Upper lobe of left lung (tissue), 6 donors: ENCODE results near the gene PGGT1B. TPM values are rescaled to one million over a fixed set of nuclear protein-coding genes. Genes with fewer than 3 reads are reported as not detected.

ENCODE experiments used
- ATAC-seq, 2 donors: fragments of 200-7000 bp; cut with Tn5 transposase; one replicate each; pipeline ENCODE4 v1.9.1; 2022; ENCODE audit warnings: mild to moderate bottlenecking in 2 of 2, moderate library complexity in 2 of 2; ENCODE audit not compliant: low FRiP score in 2 of 2
- DNase-seq, 2 donors: peaks; one replicate each; pipeline ENCODE4 v3.0.0-alpha.2; 2019 to 2020
- H3K27ac ChIP-seq, 4 donors: fragments of 200-600 bp; sonication (generic); one replicate each; pipeline ENCODE4 v1.5.1; 2016 to 2019
- H3K27me3 ChIP-seq, 4 donors: fragments of 200-600 bp; sonication (generic); one replicate each; pipeline ENCODE4 v1.5.1; 2017 to 2019
- H3K36me3 ChIP-seq, 4 donors: fragments of 200-600 bp; sonication (generic); one replicate each; pipeline ENCODE4 v1.5.1; 2016 to 2019
- H3K4me1 ChIP-seq, 4 donors: fragments of 200-600 bp; sonication (generic); one replicate each; pipeline ENCODE4 v1.5.1; 2018 to 2019
- H3K4me3 ChIP-seq, 4 donors: fragments of 200-600 bp; sonication (generic); one replicate each; pipeline ENCODE4 v1.5.1; 2017 to 2019; ENCODE audit warnings: mild to moderate bottlenecking in 2 of 4, moderate library complexity in 1 of 4
- H3K9me3 ChIP-seq, 4 donors: fragments of 200-600 bp; sonication (generic); one replicate each; pipeline ENCODE4 v1.5.1; 2018 to 2019
- EP300 ChIP-seq, 4 donors: sonication (generic); formaldehyde crosslinking; IDR thresholded peaks; one replicate each; pipeline ENCODE4 v1.5.1; 2017; ENCODE audit warnings: antibody characterized with exemption in 4 of 4, control low read depth in 2 of 4
- POLR2A ChIP-seq, 4 donors: fragments of 450-650 bp; IDR thresholded peaks; one replicate each; pipeline ENCODE4 v1.5.1; 2016 to 2017; ENCODE audit warnings: antibody characterized with exemption in 4 of 4, mild to moderate bottlenecking in 2 of 4
- POLR2AphosphoS5 ChIP-seq, 2 donors: sonication (generic); formaldehyde crosslinking; IDR thresholded peaks; one replicate each; pipeline ENCODE4 v1.5.1; 2017; ENCODE audit warnings: antibody characterized with exemption in 2 of 2
- WGBS, 2 donors: methylation state at CpG; one replicate each; pipeline ENCODE4 v1.1.5; 2017 to 2018; 5-methylcytosine and 5-hydroxymethylcytosine counted together
- total RNA-seq, 6 donors: library from RNA; depleted of rRNA in 4 of 6; stranded (reverse); fragments of >200 nt in 4 of 6; gene quantifications; one replicate each; pipeline versions ENCODE4 v1.1.0 to v1.2.1, GENCODE V29; 2016 to 2021
- TF ChIP-seq, protein P1 (sequence below), 6 experiments: fragments of 450-650 bp in 4 of 6; fragments of 200-600 bp in 2 of 6; sonication (generic) in 2 of 6; IDR thresholded peaks; one replicate each; pipeline ENCODE4 v1.5.1; 2016 to 2019; ENCODE audit warnings: antibody characterized with exemption in 6 of 6
- donor health status: DM: no; HTN: no; CAD: no; lungs with moderate emphysema.
- donor health status: DM: no; HTN: yes; CAD: no; lungs with severe emphysema.

The PGGT1B gene
- total RNA-seq, 6 donors from 2014 or later: 3.9 to 48.2 (median 22.5) TPM

- Histone ChIP-seq H3K27me3 (no peaks in the 10 kb centered on the region), H3K4me1 (no peaks in the 10 kb centered on the region), H3K4me3 (no peak overlapping the region), H3K9me3 (no peaks in the 10 kb centered on the region), H3K27ac (no peak overlapping the region), H3K36me3 (peaks cover 0 to 10% (median 4%) of the 10 kb centered on the region in 4 donors)
- ATAC-seq (no peak), DNase-seq (peak in 1 of 2 donors; percentile 28)
- TF ChIP-seq POLR2A (IDR thresholded peaks at IDR 0.05) (no peak), EP300 (IDR thresholded peaks at IDR 0.05) (no peak), POLR2AphosphoS5 (IDR thresholded peaks at IDR 0.05) (no peak)
- TF ChIP-seq, protein P1, sequence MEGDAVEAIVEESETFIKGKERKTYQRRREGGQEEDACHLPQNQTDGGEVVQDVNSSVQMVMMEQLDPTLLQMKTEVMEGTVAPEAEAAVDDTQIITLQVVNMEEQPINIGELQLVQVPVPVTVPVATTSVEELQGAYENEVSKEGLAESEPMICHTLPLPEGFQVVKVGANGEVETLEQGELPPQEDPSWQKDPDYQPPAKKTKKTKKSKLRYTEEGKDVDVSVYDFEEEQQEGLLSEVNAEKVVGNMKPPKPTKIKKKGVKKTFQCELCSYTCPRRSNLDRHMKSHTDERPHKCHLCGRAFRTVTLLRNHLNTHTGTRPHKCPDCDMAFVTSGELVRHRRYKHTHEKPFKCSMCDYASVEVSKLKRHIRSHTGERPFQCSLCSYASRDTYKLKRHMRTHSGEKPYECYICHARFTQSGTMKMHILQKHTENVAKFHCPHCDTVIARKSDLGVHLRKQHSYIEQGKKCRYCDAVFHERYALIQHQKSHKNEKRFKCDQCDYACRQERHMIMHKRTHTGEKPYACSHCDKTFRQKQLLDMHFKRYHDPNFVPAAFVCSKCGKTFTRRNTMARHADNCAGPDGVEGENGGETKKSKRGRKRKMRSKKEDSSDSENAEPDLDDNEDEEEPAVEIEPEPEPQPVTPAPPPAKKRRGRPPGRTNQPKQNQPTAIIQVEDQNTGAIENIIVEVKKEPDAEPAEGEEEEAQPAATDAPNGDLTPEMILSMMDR (IDR thresholded peaks at IDR 0.05): no peak
- 59 to 73% methylated on average over 3 of the region's 3 CpGs for WGBS, 2 donors
These were observed 11.9 kb upstream of the PGGT1B start for GRCh38 chr5:115274584-115274983.

GRCh38 chr5:115272297-115272958 is 9.8 kb upstream of the PGGT1B start:
- TF ChIP-seq, protein P1 (IDR thresholded peaks at IDR 0.05): no peak
- TF ChIP-seq POLR2AphosphoS5 (IDR thresholded peaks at IDR 0.05) (no peak), EP300 (IDR thresholded peaks at IDR 0.05) (no peak), POLR2A (IDR thresholded peaks at IDR 0.05) (no peak)
- H3K4me3 ChIP-seq: no peak overlapping the region
- H3K36me3 ChIP-seq: peaks cover 0 to 10% (median 4%) of the 10 kb centered on the region in 4 donors
- peak overlapping the region in 1 of 4 donors; percentile 30 for H3K27ac ChIP-seq
- DNase-seq (no peak), ATAC-seq (no peak)
- no peaks in the 10 kb centered on the region for H3K27me3 ChIP-seq
- H3K9me3 ChIP-seq: no peaks in the 10 kb centered on the region
- 66 to 98% methylated on average over 3 of the region's 3 CpGs for WGBS, 2 donors
- no peaks in the 10 kb centered on the region for H3K4me1 ChIP-seq

DNA sequence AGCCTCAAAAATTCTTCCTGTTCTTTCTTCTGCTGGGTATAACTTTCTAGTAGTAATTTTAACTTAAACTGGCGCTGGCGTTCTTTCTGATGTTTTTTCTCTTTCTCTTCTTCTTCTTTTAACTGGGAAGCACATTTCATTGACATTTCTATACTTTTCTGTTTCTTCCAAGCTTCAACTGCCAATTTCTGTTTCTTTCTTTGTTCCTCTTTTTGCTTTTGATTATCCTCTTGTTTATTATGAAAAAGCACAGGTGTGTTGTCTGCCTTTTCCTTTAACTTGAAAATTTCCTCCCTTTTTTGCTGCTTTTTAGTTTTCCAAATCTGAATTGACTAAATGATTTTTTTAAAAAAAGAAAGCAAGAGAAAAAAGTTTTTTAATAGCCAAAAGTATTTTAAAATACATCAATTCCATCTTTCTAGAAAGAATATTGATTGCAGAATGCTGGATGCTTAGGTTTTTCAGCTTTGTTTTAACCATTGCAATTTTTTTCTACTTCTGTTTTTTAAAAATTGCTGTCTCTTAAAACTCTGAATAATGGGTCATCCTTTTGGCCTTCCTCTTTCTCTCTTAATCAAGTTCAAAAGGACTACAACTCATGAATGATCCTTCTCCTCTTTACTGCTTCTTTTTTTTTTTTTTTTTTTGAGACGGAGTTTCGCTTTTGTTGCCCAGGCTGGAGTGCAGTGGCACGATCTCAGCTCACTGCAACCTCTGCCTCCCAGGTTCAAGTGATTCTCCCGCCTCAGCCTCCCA is 8.8 kb upstream of the PGGT1B start:
- no peaks in the 10 kb centered on the region for H3K4me1 ChIP-seq
- ATAC-seq: peak in 1 of 2 donors; percentile 47
- TF ChIP-seq, protein P1 (IDR thresholded peaks at IDR 0.05): no peak
- TF ChIP-seq EP300 (IDR thresholded peaks at IDR 0.05) (no peak), POLR2AphosphoS5 (IDR thresholded peaks at IDR 0.05) (no peak)
- H3K27ac ChIP-seq: peak overlapping the region in 1 of 4 donors; percentile 30
- H3K27me3 ChIP-seq: no peaks in the 10 kb centered on the region
- WGBS, 2 donors: 82 to 89% methylated on average over 6 of the region's 6 CpGs
- H3K9me3 ChIP-seq: no peaks in the 10 kb centered on the region
- H3K36me3 ChIP-seq: peaks cover 0 to 14% (median 4%) of the 10 kb centered on the region in 4 donors
- H3K4me3 ChIP-seq: no peak overlapping the region
- no peak for DNase-seq

DNA sequence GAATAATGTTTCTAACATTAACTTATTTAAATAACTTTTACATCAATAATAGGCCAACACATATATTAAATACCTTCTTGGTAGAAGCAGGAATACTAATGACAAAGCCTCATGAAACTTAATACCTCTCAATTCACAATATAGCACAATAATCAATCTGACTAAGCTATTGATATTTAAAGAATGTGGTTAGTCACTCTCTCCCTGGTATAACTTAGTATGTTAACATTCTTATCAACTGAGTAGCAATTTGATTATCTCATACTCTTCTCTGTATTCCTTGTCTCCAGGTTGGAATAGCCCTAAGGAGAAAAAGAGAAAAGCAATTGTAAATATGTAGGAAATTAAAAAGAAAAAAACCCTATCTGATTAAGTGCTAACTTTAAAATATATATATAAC is 4.9 kb upstream of the PGGT1B start:
- DNase-seq: no peak
- Histone ChIP-seq H3K27ac (no peak overlapping the region), H3K9me3 (no peaks in the 10 kb centered on the region), H3K36me3 (peaks cover 0 to 4% (median 0%) of the 10 kb centered on the region in 4 donors), H3K4me3 (no peak overlapping the region), H3K27me3 (no peaks in the 10 kb centered on the region), H3K4me1 (peaks cover 0 to 5% (median 0%) of the 10 kb centered on the region in 4 donors)
- no peak for TF ChIP-seq EP300 (IDR thresholded peaks at IDR 0.05)
- TF ChIP-seq, protein P1 (IDR thresholded peaks at IDR 0.05): no peak
- no peak for TF ChIP-seq POLR2A (IDR thresholded peaks at IDR 0.05)
- no peak for TF ChIP-seq POLR2AphosphoS5 (IDR thresholded peaks at IDR 0.05)
- no peak for ATAC-seq
